GM19351 (cell line): ENCODE data around the gene MB.

ENCODE experiments used
- ATAC-seq: cut with Tn5 transposase; IDR thresholded peaks from one replicate; pipeline ENCODE4 v1.9.1; 2021; ENCODE audit warnings: mild to moderate bottlenecking, moderate library complexity; ENCODE audit not compliant: unreplicated experiment

MB gene

GRCh38 chr22:35618427-35619223 is 1.5 kb upstream of the MB start:
- ATAC-seq = no peak

GRCh38 chr22:35616043-35616442 is 1.1 kb downstream of the MB start:
- no peak for ATAC-seq

- no peak for ATAC-seq
Observed at GRCh38 chr22:35615156-35615555, 2.0 kb downstream of the MB start.

GRCh38 chr22:35614404-35614803 is 2.7 kb downstream of the MB start:
- no peak for ATAC-seq

- ATAC-seq = no peak
Observed at GRCh38 chr22:35612903-35613302, 4.2 kb downstream of the MB start.

- no peak for ATAC-seq
Observed at GRCh38 chr22:35611891-35612576, 5.1 kb downstream of the MB start.

GRCh38 chr22:35611200-35611890 is 5.8 kb downstream of the MB start:
- no peak for ATAC-seq

DNA sequence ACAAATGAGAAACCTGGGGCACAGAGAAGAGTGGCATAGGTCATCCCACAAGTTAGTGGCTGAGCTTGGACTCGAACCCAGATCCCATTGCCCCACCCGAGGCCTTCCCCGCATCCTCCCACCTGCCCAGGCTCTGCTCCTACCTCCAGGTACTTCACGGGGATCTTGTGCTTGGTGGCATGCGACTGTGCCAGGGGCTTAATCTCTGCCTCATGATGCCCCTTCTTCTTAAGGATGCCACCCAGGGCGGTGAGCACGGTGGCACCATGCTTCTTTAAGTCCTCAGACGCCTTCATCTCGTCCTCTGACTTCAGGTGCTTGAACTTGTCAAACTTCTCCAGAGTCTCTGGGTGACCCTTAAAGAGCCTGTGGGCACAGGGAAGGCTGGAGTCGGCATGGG is 6.4 kb downstream of the MB start:
- ATAC-seq = no peak

DNA sequence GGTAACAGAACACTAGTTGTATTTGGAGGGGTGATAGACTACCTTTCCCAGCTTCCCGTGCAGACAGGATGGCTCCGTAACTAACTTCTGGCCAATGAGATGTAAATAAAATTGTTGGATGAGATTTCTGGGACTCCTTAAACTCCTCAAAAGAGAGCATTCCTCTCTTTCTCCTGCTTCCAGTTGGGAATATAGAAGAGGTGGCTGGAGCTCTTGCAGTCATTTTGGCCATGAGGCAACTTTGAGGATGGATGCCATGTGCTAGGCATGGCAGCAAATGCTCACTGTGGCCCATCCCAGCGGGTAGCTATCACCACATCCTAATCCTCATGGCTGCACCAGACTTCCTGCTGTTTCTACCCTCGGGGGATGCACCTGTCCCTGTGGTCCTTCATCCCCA is 7.4 kb downstream of the MB start:
- ATAC-seq = no peak

- ATAC-seq = no peak
Observed at GRCh38 chr22:35609261-35609660, 7.9 kb downstream of the MB start.

GRCh38 chr22:35608088-35608487 is 9.0 kb downstream of the MB start:
- ATAC-seq = no peak

DNA sequence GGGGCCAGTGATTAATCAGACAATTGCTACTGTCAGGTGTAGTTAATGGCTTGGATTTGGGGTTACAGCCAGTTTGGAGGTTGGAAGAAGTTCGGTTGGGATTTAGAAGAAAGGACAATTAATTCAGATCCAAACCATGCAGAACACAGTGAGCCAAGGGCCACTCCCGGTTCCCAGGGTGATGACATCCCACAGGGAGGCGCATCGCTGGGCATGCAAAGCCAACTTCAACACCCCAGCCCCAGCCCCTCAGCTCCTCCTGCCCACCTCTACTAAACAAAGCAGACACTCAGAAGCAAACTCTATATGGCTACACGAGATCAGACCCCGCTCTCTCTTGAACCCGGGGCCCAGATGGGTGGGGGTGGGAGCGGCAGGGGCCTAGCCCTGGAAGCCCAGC is 10.2 kb downstream of the MB start:
- ATAC-seq = no peak

GRCh38 chr22:35605851-35606481 is 11.2 kb downstream of the MB start:
- ATAC-seq = no peak

DNA sequence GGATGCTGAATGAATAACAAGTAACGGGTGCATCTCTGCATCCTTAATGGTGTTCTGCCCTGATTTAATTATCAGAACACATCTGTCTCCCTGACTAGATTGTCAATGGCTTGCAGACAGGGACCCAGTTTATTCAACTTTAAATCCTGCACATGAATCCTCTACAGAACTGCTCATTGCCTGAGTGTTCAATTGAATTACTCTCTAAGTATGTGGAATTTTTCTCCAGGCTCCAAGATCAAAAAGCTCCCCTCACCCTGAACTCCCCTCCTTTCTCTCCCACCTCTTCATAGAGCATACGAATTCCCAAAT is 11.8 kb downstream of the MB start:
- ATAC-seq = no peak

- ATAC-seq = no peak
Observed at GRCh38 chr22:35604621-35605368, 12.3 kb downstream of the MB start.

GRCh38 chr22:35601743-35602615 is 15.2 kb downstream of the MB start:
- no peak for ATAC-seq

DNA sequence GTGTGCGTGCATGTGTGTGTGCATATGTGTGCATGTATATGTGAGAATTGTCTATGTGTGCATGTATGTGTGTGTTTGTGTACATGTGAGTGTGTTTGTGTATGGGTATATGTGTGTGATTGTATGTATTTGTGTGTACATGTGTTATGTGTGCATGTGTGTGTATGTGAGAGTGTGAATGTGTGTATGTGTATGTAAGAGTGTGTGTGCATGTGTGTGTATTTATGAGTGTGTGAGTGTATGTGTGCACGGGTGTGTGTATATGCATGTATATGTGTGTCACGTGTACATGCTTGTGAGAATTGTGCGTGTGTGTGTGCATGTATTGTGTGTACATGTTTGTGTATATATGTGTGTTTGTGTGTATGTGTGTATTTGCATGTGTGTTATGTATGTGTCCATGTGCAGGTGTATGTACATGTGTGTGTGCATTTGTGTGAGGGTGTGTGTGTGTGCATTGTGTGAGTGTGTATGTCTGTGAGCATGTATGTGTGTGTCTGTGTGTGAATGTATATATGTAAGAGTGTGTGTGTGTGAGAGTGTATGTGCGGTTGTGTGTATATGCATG is 16.0 kb downstream of the MB start:
- no peak for ATAC-seq

- ATAC-seq = no peak
Observed at GRCh38 chr22:35600476-35600875, 16.7 kb downstream of the MB start.

- ATAC-seq = no peak
Observed at GRCh38 chr22:35599364-35599763, 17.8 kb downstream of the MB start.

GRCh38 chr22:35598396-35598710 is 18.8 kb downstream of the MB start:
- ATAC-seq = no peak
